RPMI8226 (cell line): Measurements from ENCODE around the gene BASP1.

Source experiments
- DNase-seq: peaks from one replicate; pipeline ENCODE4 v3.0.0-alpha.2; 2015

Gene BASP1

GRCh38 chr5:17192191-17192590 is 25.2 kb upstream of the BASP1 start:
- DNase-seq: no peak

- DNase-seq: no peak
Measured at GRCh38 chr5:17196024-17196423, 21.4 kb upstream of the BASP1 start.

GRCh38 chr5:17196697-17197096 is 20.7 kb upstream of the BASP1 start:
- DNase-seq: no peak

GRCh38 chr5:17203329-17204132 is 13.9 kb upstream of the BASP1 start:
- peak; percentile 41 for DNase-seq

GRCh38 chr5:17204133-17204489 is 13.3 kb upstream of the BASP1 start:
- DNase-seq: no peak

GRCh38 chr5:17206021-17206420 is 11.4 kb upstream of the BASP1 start:
- no peak for DNase-seq

- DNase-seq: no peak
Measured at GRCh38 chr5:17212191-17212590, 5.2 kb upstream of the BASP1 start.

GRCh38 chr5:17212996-17213395 is 4.4 kb upstream of the BASP1 start:
- DNase-seq: no peak

- DNase-seq: no peak
Measured at GRCh38 chr5:17213938-17214337, 3.5 kb upstream of the BASP1 start.

- no peak for DNase-seq
Measured at GRCh38 chr5:17214893-17215292, 2.5 kb upstream of the BASP1 start.

GRCh38 chr5:17215361-17215760 is 2.1 kb upstream of the BASP1 start:
- no peak for DNase-seq

- DNase-seq: peak; percentile 68
Measured at GRCh38 chr5:17216176-17216973, 1.1 kb upstream of the BASP1 start.

- no peak for DNase-seq
Measured at GRCh38 chr5:17216974-17217492, 398 bp upstream of the BASP1 start.

- DNase-seq: no peak
Measured at GRCh38 chr5:17218353-17219005, 1.0 kb downstream of the BASP1 start.

GRCh38 chr5:17219006-17219422 is 1.6 kb downstream of the BASP1 start:
- no peak for DNase-seq

GRCh38 chr5:17219469-17219868 is 2.0 kb downstream of the BASP1 start:
- no peak for DNase-seq

GRCh38 chr5:17219992-17220391 is 2.6 kb downstream of the BASP1 start:
- no peak for DNase-seq

GRCh38 chr5:17220469-17220868 is 3.0 kb downstream of the BASP1 start:
- no peak for DNase-seq

GRCh38 chr5:17221843-17222636 is 4.6 kb downstream of the BASP1 start:
- DNase-seq: peak; percentile 17

- no peak for DNase-seq
Measured at GRCh38 chr5:17222664-17223063, 5.2 kb downstream of the BASP1 start.

- no peak for DNase-seq
Measured at GRCh38 chr5:17223367-17224185, 6.1 kb downstream of the BASP1 start.
